ENCODE results near the gene LPCAT2. TPM values are rescaled to one million over a fixed set of nuclear protein-coding genes. Genes with fewer than 3 reads are reported as not detected.

LPCAT2 gene
- total RNA-seq, 4 donors from 2014 or later, result 12.1 to 19.7 (median 18.1) TPM

DNA sequence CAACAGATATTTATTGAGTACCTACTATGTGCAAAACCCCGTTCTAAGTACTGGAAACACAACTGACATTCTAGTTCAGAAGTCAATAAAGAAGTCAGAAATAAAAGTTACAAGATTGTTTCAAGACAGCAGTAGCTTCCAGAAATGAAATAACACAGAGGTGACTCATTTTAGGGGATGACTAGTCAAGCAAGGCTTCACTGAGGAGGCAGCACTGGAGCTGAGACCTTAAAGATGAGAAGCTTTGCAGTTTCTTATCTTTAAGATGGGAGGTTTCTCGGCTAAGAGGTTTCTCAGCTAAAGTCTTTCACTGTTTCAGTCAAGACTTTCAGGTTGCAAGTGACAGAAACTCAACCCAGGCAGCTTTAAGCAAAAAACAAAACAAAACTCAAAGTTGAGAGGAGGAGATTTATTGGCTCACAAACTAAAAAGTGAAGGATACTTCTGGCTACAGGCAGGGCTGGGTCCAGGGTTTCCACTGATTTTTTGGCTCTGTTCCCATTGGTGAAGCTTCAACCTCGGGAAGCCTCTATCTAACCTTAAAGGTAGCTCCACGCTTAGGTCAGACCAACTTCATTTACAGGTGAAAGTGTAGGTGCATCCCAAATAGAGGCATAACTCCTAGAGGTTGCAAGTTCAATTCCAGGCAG lies 37.3 kb upstream of the LPCAT2 start:
- Histone ChIP-seq H3K36me3 (no peaks in the 10 kb centered on the region), H3K27ac (peak overlapping the region; percentile 90), H3K4me1 (peaks cover 25% of the 10 kb centered on the region), H3K4me3 (no peak overlapping the region), H3K27me3 (no peaks in the 10 kb centered on the region), H3K9me3 (no peaks in the 10 kb centered on the region)
- DNase-seq (ENCODE audit: low spot score in 2 of 2), result no peak
- 55% methylated on average over 4 of the region's 4 CpGs for WGBS
- TF ChIP-seq EP300 (IDR thresholded peaks at IDR 0.05), result no peak
- no peak for TF ChIP-seq POLR2AphosphoS5 (IDR thresholded peaks at IDR 0.05)
- TF ChIP-seq, protein P1, sequence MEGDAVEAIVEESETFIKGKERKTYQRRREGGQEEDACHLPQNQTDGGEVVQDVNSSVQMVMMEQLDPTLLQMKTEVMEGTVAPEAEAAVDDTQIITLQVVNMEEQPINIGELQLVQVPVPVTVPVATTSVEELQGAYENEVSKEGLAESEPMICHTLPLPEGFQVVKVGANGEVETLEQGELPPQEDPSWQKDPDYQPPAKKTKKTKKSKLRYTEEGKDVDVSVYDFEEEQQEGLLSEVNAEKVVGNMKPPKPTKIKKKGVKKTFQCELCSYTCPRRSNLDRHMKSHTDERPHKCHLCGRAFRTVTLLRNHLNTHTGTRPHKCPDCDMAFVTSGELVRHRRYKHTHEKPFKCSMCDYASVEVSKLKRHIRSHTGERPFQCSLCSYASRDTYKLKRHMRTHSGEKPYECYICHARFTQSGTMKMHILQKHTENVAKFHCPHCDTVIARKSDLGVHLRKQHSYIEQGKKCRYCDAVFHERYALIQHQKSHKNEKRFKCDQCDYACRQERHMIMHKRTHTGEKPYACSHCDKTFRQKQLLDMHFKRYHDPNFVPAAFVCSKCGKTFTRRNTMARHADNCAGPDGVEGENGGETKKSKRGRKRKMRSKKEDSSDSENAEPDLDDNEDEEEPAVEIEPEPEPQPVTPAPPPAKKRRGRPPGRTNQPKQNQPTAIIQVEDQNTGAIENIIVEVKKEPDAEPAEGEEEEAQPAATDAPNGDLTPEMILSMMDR (IDR thresholded peaks at IDR 0.05), result no peak
- TF ChIP-seq POLR2A (IDR thresholded peaks at IDR 0.05), result no peak

DNA sequence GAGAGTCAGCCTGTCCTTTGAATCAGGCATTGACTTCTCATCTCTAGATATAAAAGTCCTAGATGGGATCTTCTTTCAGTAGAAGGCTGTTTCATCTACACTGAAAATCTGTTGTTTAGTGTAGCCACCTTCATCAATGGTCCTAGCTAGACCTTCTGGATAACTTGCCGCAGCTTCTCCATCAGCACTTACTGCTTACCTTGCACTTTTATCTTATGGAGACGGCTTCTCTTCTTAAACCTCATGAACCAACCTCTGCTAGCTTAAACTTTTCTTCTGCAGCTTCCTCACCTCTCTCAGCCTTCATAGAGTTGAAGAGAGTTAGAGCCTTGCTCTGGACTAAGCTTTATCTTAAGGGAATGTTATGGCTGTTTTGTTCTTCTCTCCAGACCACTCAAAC lies 35.3 kb upstream of the LPCAT2 start:
- Histone ChIP-seq H3K4me1 (peaks cover 35% of the 10 kb centered on the region), H3K27me3 (no peaks in the 10 kb centered on the region), H3K4me3 (no peak overlapping the region), H3K27ac (no peak overlapping the region), H3K9me3 (no peaks in the 10 kb centered on the region), H3K36me3 (no peaks in the 10 kb centered on the region)
- DNase-seq (ENCODE audit: low spot score in 2 of 2), result no peak
- no peak for TF ChIP-seq POLR2A (IDR thresholded peaks at IDR 0.05)
- TF ChIP-seq, protein P1 (IDR thresholded peaks at IDR 0.05), result no peak
- TF ChIP-seq EP300 (IDR thresholded peaks at IDR 0.05), result no peak
- no peak for TF ChIP-seq POLR2AphosphoS5 (IDR thresholded peaks at IDR 0.05)
- 89% methylated on average over 2 of the region's 2 CpGs for WGBS

DNA sequence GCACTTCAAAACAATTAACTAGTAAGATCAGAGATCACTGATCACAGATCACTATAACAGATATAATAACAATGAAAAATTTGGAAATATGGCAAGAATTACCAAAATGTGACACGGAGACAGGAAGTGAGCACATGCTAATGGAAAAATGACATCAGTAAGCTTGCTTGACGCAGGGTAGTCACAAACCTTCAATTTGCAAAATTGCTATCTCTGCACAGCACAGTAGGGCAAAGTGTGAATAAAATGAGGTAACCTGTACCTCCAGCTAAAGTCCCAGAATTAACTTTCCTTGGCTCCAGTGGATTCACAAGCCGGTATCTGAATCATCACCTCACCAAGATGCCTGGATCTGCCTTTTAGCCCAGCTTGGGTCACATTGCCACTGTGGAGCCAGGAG lies 34.1 kb upstream of the LPCAT2 start:
- no peak for DNase-seq (ENCODE audit: low spot score in 2 of 2)
- H3K27me3 ChIP-seq, result peaks cover 11% of the 10 kb centered on the region
- H3K27ac ChIP-seq, result peak overlapping the region; percentile 95
- H3K4me3 ChIP-seq, result no peak overlapping the region
- 90% methylated on average over 3 of the region's 3 CpGs for WGBS
- TF ChIP-seq POLR2A (IDR thresholded peaks at IDR 0.05), result no peak
- TF ChIP-seq POLR2AphosphoS5 (IDR thresholded peaks at IDR 0.05), result no peak
- TF ChIP-seq EP300 (IDR thresholded peaks at IDR 0.05), result no peak
- TF ChIP-seq, protein P1 (IDR thresholded peaks at IDR 0.05), result no peak
- no peaks in the 10 kb centered on the region for H3K36me3 ChIP-seq
- H3K4me1 ChIP-seq, result peaks cover 47% of the 10 kb centered on the region
- no peaks in the 10 kb centered on the region for H3K9me3 ChIP-seq

DNA sequence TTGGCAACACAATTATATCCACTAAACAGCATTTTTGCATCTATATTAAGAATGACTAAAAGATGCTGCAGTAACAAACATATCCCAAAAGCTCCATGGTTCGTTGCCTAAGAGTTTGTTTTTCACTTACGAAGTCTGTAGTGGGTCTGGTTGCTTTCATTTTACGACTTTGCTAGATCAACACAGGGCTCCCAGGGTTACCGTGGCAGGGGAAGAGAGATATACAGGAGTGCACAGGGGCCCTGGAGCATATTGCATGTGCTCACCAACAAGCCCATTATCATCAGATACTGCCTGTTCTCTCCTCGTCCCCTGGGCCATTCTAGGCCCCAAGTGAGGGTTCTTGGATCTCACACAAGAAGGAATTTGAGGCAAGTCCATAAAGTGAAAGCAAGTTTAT lies 33.0 kb upstream of the LPCAT2 start:
- H3K4me3 ChIP-seq, result no peak overlapping the region
- TF ChIP-seq POLR2A (IDR thresholded peaks at IDR 0.05) (no peak), EP300 (IDR thresholded peaks at IDR 0.05) (no peak), POLR2AphosphoS5 (IDR thresholded peaks at IDR 0.05) (no peak)
- TF ChIP-seq, protein P1 (IDR thresholded peaks at IDR 0.05), result no peak
- H3K9me3 ChIP-seq, result no peaks in the 10 kb centered on the region
- no peaks in the 10 kb centered on the region for H3K36me3 ChIP-seq
- peak overlapping the region; percentile 95 for H3K27ac ChIP-seq
- DNase-seq (ENCODE audit: low spot score in 2 of 2), result no peak
- peaks cover 50% of the 10 kb centered on the region for H3K4me1 ChIP-seq
- WGBS, result 55% methylated on average over 5 of the region's 5 CpGs
- peaks cover 17% of the 10 kb centered on the region for H3K27me3 ChIP-seq

DNA sequence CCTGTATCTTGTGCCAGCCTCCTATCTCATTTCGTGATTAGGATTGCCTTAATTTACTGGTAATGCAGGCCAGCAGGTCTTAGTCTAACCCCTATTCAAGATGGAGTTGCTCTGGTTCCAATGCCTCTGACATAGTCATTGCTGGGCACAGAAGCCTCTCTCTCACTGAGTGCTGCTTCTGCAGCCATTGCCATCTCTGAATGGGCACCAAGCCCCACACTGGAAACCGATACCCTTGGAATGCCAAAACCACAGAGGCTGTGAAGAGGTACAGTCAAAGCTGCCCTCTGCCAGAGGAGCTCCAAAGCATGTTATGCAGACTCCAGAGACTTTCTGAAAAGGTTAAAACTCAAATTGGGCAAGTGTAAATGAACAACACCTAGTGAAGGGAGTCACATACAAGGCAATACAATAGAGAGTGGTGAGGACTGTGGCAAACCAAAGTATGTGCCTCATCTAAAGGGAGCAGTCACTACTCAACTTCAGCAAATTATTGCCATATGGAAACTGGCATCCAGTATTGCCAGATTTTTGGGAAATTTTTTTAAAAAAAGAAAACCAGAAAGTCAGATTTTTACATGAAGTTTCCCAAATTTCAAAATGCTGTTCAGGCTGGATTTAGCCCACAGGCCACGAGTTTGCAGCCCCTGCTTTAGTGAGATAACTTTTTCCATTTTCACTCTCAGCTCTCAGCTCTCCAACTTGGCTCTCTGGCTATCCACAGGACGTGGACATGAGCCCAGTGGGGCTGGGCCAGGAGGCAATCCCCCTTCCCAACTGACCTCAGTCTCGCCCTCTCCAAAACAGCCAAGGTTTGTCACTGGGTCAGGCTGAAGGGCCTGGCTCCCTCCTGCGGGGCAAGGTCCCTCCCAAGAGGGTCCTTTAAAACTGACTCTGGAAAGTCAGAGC lies 32.0 kb upstream of the LPCAT2 start:
- no peaks in the 10 kb centered on the region for H3K9me3 ChIP-seq
- WGBS, result 76% methylated on average over 6 of the region's 6 CpGs
- H3K27ac ChIP-seq, result peak overlapping the region; percentile 95
- TF ChIP-seq EP300 (IDR thresholded peaks at IDR 0.05), result no peak
- TF ChIP-seq POLR2A (IDR thresholded peaks at IDR 0.05), result no peak
- no peak for TF ChIP-seq POLR2AphosphoS5 (IDR thresholded peaks at IDR 0.05)
- TF ChIP-seq, protein P1 (IDR thresholded peaks at IDR 0.05), result no peak
- no peaks in the 10 kb centered on the region for H3K36me3 ChIP-seq
- H3K27me3 ChIP-seq, result peaks cover 17% of the 10 kb centered on the region
- DNase-seq (ENCODE audit: low spot score in 2 of 2), result no peak
- no peak overlapping the region for H3K4me3 ChIP-seq
- H3K4me1 ChIP-seq, result peaks cover 43% of the 10 kb centered on the region
